IMR-90 (cell line): ENCODE measurements around the gene CALHM6. TPM values are rescaled to one million over a fixed set of nuclear protein-coding genes. Genes with fewer than 3 reads are reported as not detected.

Source experiments
- ATAC-seq: fragments of 200-7000 bp; cut with Tn5 transposase; 2 replicates; pipeline ENCODE4 v1.9.1; 2020; ENCODE audit warnings: low read depth, mild to moderate bottlenecking, moderate library complexity
- BruUV-seq: library from RNA; stranded (reverse); fragments of 400-500 nt; replicated peaks from 2 replicates; lab custom pipeline; 2021; lab: Mats Ljungman, UMichigan
- CTCF ChIA-PET: fragments of 300-600 bp; formaldehyde crosslinking; extraction: SDS; loops from one replicate; lab custom pipeline; 2021; ENCODE audit warnings: antibody characterized with exemption; lab: Yijun Ruan, JAX
- POLR2A ChIA-PET: fragments of 300-600 bp; sonication (Branson Sonifier 250); formaldehyde crosslinking; loops from one replicate; lab custom pipeline; 2022; ENCODE audit warnings: antibody characterized with exemption; ENCODE audit not compliant: unreplicated experiment; lab: Charles Lee
- DNase-seq: peaks from one replicate; pipeline ENCODE4 v3.0.0; 2013
- H2AFZ ChIP-seq: replicated peaks from 2 replicates; pipeline ENCODE3; 2013; ENCODE audit warnings: low read length, mild to moderate bottlenecking; ENCODE audit not compliant: poor library complexity
- H2AK5ac ChIP-seq: 2 replicates; pipeline ENCODE4 v1.6.1; 2013; ENCODE audit warnings: low read depth, low read length, inconsistent platforms
- H2AK9ac ChIP-seq: replicated peaks from 2 replicates; pipeline ENCODE3; 2013; ENCODE audit warnings: mild to moderate bottlenecking, low read depth, low read length, moderate library complexity; ENCODE audit not compliant: poor library complexity
- H2BK120ac ChIP-seq: 2 replicates; pipeline ENCODE4 v1.6.1; 2013; ENCODE audit warnings: low read depth, low read length, inconsistent platforms
- H2BK15ac ChIP-seq: 3 replicates; pipeline ENCODE4 v1.6.1; 2013; ENCODE audit warnings: low read depth, low read length, inconsistent platforms
- H2BK20ac ChIP-seq: 2 replicates; pipeline ENCODE4 v1.6.1; 2013; ENCODE audit warnings: low read depth, mild to moderate bottlenecking, inconsistent platforms, low read length, moderate library complexity
- H2BK5ac ChIP-seq: 2 replicates; pipeline ENCODE4 v1.6.1; 2013; ENCODE audit warnings: mild to moderate bottlenecking, low read depth, low read length, inconsistent platforms; ENCODE audit not compliant: poor library complexity, severe bottlenecking
- H3K14ac ChIP-seq: replicated peaks from 2 replicates; pipeline ENCODE4 v1.6.1; 2013; ENCODE audit warnings: low read depth, low read length, inconsistent platforms
- H3K18ac ChIP-seq: 2 replicates; pipeline ENCODE4 v1.6.1; 2013; ENCODE audit warnings: low read depth, low read length, control low read depth
- H3K23ac ChIP-seq: 2 replicates; pipeline ENCODE4 v1.6.1; 2013; ENCODE audit warnings: low read depth, low read length, inconsistent platforms
- H3K27ac ChIP-seq: 2 replicates; pipeline ENCODE4 v1.5.1; 2013; ENCODE audit warnings: mild to moderate bottlenecking, control low read depth, low read length; ENCODE audit not compliant: insufficient read depth
- H3K27me3 ChIP-seq: 2 replicates; pipeline ENCODE4 v1.6.1; 2013; ENCODE audit warnings: low read length; ENCODE audit not compliant: control insufficient read depth, insufficient read depth
- H3K36me3 ChIP-seq: 2 replicates; pipeline ENCODE4 v1.6.1; 2013; ENCODE audit warnings: low read length, mixed read lengths; ENCODE audit not compliant: control insufficient read depth, insufficient read depth
- H3K4ac ChIP-seq: 2 replicates; pipeline ENCODE4 v1.6.1; 2013; ENCODE audit warnings: low read depth, low read length, inconsistent platforms
- H3K4me1 ChIP-seq: 2 replicates; pipeline ENCODE4 v1.6.1; 2013; ENCODE audit warnings: low read length, mixed read lengths; ENCODE audit not compliant: control insufficient read depth, insufficient read depth
- H3K4me2 ChIP-seq: 2 replicates; pipeline ENCODE4 v1.6.1; 2013; ENCODE audit warnings: low read depth, mild to moderate bottlenecking, control low read depth, low read length, moderate library complexity
- H3K4me3 ChIP-seq: 2 replicates; pipeline ENCODE4 v1.5.1; 2013; ENCODE audit warnings: low read depth, mild to moderate bottlenecking, control low read depth, low read length, moderate library complexity; ENCODE audit not compliant: insufficient read depth
- H3K56ac ChIP-seq: 2 replicates; pipeline ENCODE4 v1.6.1; 2013; ENCODE audit warnings: low read length, inconsistent platforms; ENCODE audit not compliant: insufficient read depth; ENCODE audit errors: extremely low read depth
- H3K79me1 ChIP-seq, 2 experiments: 2 replicates each; pipeline ENCODE4 v1.6.1; 2013; ENCODE audit warnings: low read length in 2 of 2, inconsistent platforms in 1 of 2, low read depth in 1 of 2
- H3K9ac ChIP-seq: 2 replicates; pipeline ENCODE4 v1.6.1; 2013; ENCODE audit warnings: low read depth, low read length, control low read depth
- H3K9me1 ChIP-seq: 2 replicates; pipeline ENCODE4 v1.6.1; 2013; ENCODE audit warnings: low read length, inconsistent platforms; ENCODE audit not compliant: insufficient read depth
- H3K9me3 ChIP-seq: 2 replicates; pipeline ENCODE4 v1.6.1; 2013; ENCODE audit warnings: low read length; ENCODE audit not compliant: control insufficient read depth, insufficient read depth
- H4K20me1 ChIP-seq: 2 replicates; pipeline ENCODE4 v1.6.1; 2013; ENCODE audit warnings: low read length, inconsistent platforms; ENCODE audit not compliant: insufficient read depth
- H4K5ac ChIP-seq: 2 replicates; pipeline ENCODE4 v1.6.1; 2013; ENCODE audit warnings: mild to moderate bottlenecking, low read depth, low read length, control low read depth
- H4K8ac ChIP-seq, 2 experiments: 2 replicates each; pipeline ENCODE4 v1.6.1; 2013; ENCODE audit warnings: low read depth in 2 of 2, low read length in 2 of 2, control low read depth in 1 of 2, inconsistent platforms in 1 of 2
- H4K91ac ChIP-seq: 2 replicates; pipeline ENCODE4 v1.6.1; 2013; ENCODE audit warnings: low read depth, low read length, inconsistent platforms; ENCODE audit not compliant: insufficient read depth
- BHLHE40 ChIP-seq: fragments of 150-350 bp; IDR thresholded peaks from 2 replicates; pipeline ENCODE4 v1.6.1; 2016; ENCODE audit warnings: mild to moderate bottlenecking, low read depth, low read length
- CEBPB ChIP-seq: IDR thresholded peaks from 2 replicates; pipeline ENCODE4 v1.6.1; 2012; ENCODE audit warnings: low read depth, low read length, improper control_type of control experiment
- ELK1 ChIP-seq: fragments of 150-350 bp; IDR thresholded peaks from 2 replicates; pipeline ENCODE4 v1.6.1; 2016; ENCODE audit warnings: low read depth, mild to moderate bottlenecking, low read length, moderate library complexity, borderline replicate concordance
- RCOR1 ChIP-seq: IDR thresholded peaks from 2 replicates; pipeline ENCODE4 v1.6.1; 2012; ENCODE audit warnings: mild to moderate bottlenecking, low read length, improper control_type of control experiment; ENCODE audit not compliant: insufficient replicate concordance
- USF2 ChIP-seq: fragments of 150-350 bp; IDR thresholded peaks from 2 replicates; pipeline ENCODE4 v1.6.1; 2017; ENCODE audit warnings: mild to moderate bottlenecking, antibody characterized with exemption, low read length, low read depth
- WGBS, 2 experiments: methylation state at CpG; one replicate each; pipeline versions ENCODE4 v1.1.5 to v1.1.7; 2013; ENCODE audit warnings: missing lambda C conversion rate in 2 of 2; ENCODE audit not compliant: insufficient read length in 1 of 2; ENCODE audit errors: extremely low coverage in 2 of 2; 5-methylcytosine and 5-hydroxymethylcytosine counted together
- dilution Hi-C: fragments of 300-500 bp; cut with HindIII; formaldehyde crosslinking; loops from one replicate; pipeline ENCODE4 v1.14.3; 2018; ENCODE audit warnings: low sequenced_read_pairs; ENCODE audit not compliant: unreplicated experiment
- in situ Hi-C: fragments of 300-500 bp; cut with MboI; formaldehyde crosslinking; loops from 3 replicates; pipeline ENCODE4 v1.14.3; 2019; ENCODE audit warnings: low sequenced_read_pairs, inconsistent platforms, mixed read lengths
- intact Hi-C: fragments of 100-400 bp; cut with micrococcal nuclease; formaldehyde crosslinking; loops from 2 replicates; pipeline ENCODE4 v1.10.0; 2022
- polyA plus RNA-seq, 3 experiments: library from polyadenylated mRNA; depleted of rRNA; stranded (reverse); fragments of >200 nt; gene quantifications; 2 replicates each; pipeline ENCODE4 v1.2.3, GENCODE V29; 2012; ENCODE audit warnings: low replicate concordance in 1 of 3
- total RNA-seq: library from RNA; depleted of rRNA; stranded (reverse); fragments of >200 nt; gene quantifications from 2 replicates; pipeline ENCODE4 v1.2.3, GENCODE V29; 2012

CALHM6 gene
- total and polyA plus RNA-seq, 2 of the 4 experiments (the other 2 are of a cell fraction) = 0.72 to 1.5 TPM

- Histone ChIP-seq H2BK120ac (no peak overlapping the region), H3K9me1 (no peaks in the 10 kb centered on the region), H3K14ac (no peak overlapping the region), H2BK20ac (no peak overlapping the region), H2BK5ac (no peak overlapping the region), H3K23ac (no peak overlapping the region), H2AK5ac (no peak overlapping the region), H3K56ac (no peak overlapping the region), H3K27me3 (no peaks in the 10 kb centered on the region), H3K18ac (no peak overlapping the region), H3K4me3 (no peak overlapping the region), H4K20me1 (no peaks in the 10 kb centered on the region), H3K9ac (no peak overlapping the region), H4K8ac (no peak overlapping the region), H2AK9ac (no peak overlapping the region), H3K27ac (no peak overlapping the region), H2AFZ (no peak overlapping the region), H3K4me2 (no peak overlapping the region), H3K9me3 (no peaks in the 10 kb centered on the region), H3K4ac (no peak overlapping the region), H2BK15ac (no peak overlapping the region), H3K79me1 (no peaks in the 10 kb centered on the region), H3K36me3 (no peaks in the 10 kb centered on the region), H3K4me1 (no peaks in the 10 kb centered on the region), H4K91ac (no peak overlapping the region), H4K5ac (no peak overlapping the region)
- no CpG with 5 or more reads among the region's 3 CpGs for WGBS, 2 experiments
- intact Hi-C loops (no loop called here), in situ Hi-C loops (no loop called here), dilution Hi-C loops (no loop called here)
- ATAC-seq (no peak; the same call in 1 of the 2 replicates), DNase-seq (no peak)
- CTCF ChIA-PET = interaction anchor here (1.2 kb wide), 1 partner anchor 9 kb away, joined by 3 read pairs; no protein-coding TSS in a partner anchor
- no TSS peak for BruUV-seq
- POLR2A ChIA-PET = no interaction called here
- TF ChIP-seq CEBPB = no peak
- TF ChIP-seq RCOR1 = no peak
- no peak for TF ChIP-seq USF2
- TF ChIP-seq ELK1 = no peak
- TF ChIP-seq BHLHE40 = no peak
Measured at GRCh38 chr6:116472706-116473105, 11.5 kb downstream of the CALHM6 start.
